Stimulated activated CD8-positive, alpha-beta memory T cell treated with anti-CD3 and anti-CD28 coated beads, Interleukin-7, amount 100 ng/mL, for 48 hours (primary cell): Measurements from ENCODE around the gene MAGOH.
"Not testable (repeated sequence)": the region's sequence is repeated elsewhere in the genome, so short reads cannot be mapped to it uniquely, and the experiment has no call there.

Source experiments
- DNase-seq, 2 donors: peaks; one replicate each; pipeline ENCODE4 v3.0.0-alpha.2; 2020; ENCODE audit warnings: low read depth in 1 of 2; ENCODE audit errors: extremely low read depth in 1 of 2

Gene MAGOH

DNA sequence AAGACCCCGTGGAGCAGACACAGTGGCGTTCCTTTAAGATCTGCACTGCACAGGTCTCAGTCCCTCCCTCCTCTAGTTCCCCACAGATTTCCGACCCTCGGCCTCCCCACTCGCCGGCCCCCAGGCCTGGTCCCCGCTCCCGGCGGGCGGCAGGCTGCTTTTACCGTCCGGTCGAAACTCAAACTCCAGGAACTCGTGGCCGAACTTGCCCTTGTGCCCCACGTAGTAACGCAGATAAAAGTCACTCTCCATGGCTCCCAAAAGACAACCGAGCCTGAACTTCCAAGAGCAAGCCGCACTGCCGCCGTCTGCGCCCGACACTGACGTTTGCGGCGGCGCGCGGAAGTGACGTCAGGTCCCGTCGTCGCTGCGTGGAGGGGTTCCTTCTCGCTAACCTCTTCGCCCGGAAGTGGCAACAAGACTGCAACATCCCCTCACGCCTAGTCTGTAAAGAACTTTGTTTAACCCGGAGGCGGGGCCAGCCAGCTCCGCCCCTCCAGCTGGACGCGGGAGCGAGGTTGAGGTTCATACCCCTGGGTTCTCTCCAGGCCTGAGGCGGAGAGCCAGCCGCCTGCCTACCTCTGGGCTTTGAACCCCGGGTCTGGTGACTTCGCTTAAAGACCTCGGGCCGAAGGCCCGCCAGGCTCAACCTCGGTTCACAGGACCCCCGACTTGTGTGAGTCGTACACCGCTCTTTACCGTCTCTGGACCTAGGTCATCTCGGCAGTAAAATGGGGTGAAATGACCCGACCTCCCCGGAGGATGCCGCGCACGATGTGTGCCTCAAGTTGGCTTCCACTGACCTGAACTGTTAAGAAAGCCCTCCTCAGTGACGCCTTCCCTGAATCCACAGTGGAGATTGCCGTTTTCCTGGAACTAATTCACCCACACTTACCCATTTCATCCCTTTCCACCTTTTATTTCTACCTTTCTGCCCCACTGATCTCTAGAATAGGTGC, at the start of gene MAGOH:
MAGOH (minus strand) TSS at position 322 of the 959 bp plus-strand sequence; CDS start at position 252, 70 bp downstream.
- DNase-seq = peak; percentile 89 to 93

DNA sequence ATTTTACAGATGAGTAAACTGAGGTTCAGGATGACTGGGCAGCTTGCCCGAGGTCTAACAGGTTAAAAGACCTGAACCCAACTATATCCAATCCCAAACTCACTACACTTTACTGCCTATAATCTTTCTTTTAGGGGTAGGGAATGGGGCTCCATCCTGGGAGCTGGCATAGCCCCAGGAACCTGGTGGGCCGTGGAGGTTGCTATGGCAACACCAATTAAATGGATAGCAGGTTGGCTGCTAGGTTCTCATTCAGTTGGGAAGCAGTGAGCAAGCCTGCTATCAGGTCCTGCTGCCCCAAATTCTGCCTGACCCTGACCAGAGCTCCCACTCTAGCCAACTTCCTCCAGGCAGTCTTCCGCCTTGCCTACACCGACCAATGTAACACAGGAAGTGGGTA, 48.6 kb upstream of the MAGOH start:
- no peak for DNase-seq

DNA sequence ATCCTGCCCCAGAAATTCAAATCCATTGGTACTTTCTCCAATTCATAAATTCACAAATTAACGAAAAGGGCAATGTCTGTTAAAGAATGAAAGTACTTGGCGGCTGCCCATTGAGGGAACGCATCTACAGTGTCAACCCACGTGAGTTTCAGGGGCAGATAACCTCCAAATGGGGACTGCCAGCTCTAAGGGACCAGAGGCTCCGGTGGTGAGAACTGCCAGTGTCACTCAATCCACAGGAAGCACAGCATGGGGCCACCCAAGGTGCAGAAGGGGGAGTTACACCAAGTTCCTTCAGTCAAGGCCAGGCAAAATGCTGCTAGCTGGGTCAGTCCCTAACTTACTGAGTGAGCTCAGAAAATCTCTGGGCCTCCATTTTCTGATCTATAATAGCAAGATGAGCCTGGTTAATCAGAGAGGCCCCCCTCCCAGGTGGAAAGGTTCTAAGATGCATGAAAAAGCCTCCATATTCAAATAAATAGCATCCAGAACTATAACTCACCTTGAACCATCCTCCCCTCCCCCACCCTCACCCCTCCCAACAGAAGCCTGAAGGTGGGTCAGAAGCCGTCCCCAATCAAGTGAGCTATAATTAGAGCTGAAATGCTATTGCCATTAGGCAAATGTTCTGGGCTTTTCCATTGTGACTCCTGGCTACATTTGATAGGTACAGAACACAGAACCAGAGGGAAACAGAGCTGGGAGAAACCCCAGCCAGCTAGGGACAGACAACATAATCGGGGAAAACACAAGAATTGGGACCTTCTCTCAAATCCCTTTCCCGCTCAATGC, 47.8 kb upstream of the MAGOH start:
- DNase-seq = no peak

DNA sequence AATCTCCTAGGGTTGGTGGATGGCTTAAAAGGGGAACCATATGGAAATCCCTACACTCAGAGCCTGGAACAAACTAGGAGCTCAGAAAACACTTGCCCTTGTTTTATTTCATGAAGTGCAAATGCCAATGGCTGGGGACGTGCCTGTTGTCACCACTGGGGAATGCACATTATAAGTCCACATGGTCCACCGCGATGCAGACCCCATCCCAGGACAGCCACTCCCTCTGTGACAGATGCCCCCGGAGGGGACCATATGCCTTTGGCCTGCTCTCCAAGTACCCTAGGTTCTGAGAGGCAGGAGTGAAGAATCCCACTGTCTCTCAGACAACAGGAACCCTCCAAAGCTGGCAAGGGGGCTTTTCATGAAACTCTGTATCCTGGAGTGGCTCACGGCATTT, 47.2 kb upstream of the MAGOH start:
- DNase-seq = no peak

DNA sequence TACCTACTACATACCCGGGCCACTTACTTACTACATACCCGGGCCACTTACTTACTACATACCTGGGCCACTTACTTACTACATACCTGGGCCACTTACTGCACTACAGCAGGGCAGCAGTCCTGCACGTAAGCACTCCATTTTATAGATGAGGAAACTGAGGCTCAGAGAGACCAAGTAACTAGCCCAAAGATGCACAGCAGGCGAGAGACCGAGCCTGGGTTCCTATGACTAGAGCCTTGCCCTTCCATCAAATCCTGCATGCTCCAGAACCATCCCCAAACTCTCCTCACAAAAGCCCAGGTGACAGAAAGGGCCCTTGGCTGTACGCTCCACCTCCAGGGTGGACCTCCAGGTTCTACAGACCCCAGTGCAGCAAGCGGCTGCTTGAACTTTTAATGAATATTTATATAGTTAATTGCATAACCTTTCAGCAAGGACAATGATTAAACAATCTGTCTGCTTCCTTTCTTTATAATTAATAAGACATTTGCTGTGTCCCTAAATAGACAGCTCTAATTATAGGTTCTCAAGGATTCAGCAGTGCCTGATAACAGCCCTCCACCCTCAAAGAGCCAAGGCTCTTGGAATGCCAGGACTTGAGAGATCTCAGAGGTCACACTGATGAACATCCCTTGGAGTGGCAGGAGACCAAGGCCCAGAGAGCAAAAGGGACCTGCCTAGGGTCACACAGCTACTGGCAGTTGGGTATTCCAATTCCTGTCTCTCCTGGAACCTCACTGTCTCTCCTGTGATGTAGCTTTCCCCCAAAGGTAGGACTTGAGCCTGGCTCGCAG, 46.1 kb upstream of the MAGOH start:
- DNase-seq = no peak

DNA sequence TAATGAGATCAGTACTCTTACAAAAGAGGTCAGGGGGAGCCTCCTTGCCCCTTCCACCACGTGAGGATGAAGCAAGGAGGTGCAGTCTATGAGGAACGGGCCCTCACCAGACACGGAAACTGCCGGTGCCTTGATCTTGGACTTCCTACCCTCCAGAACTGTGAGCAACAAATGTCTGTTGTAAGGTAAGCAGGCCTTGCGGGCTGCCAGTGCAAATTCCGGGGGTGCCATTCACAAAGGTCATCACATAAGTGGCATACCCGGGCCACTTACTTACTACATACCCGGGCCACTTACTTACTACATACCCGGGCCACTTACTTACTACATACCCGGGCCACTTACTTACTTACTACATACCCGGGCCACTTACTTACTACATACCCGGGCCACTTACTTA, 44.8 kb upstream of the MAGOH start:
- not testable (repeated sequence) for DNase-seq

DNA sequence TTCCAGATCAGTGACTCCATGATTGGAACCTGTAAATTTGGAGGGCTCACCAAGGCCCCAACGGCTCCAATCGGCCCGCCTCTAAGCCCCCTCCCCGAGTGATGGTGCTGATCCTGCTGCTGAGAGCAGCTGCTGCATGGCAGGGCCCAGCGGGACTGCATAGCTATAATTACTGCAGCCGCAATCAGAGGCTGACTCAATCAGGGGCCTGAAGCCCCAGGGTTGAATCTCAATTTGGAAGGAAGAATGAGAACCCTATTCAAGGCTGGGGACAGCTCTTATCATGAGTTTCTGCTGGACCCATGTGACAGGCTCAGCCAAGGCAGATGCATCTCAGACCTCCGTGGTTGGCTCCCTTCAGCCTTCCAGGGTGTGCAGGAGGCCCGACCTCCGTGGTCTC, 42.8 kb upstream of the MAGOH start:
- no peak for DNase-seq

DNA sequence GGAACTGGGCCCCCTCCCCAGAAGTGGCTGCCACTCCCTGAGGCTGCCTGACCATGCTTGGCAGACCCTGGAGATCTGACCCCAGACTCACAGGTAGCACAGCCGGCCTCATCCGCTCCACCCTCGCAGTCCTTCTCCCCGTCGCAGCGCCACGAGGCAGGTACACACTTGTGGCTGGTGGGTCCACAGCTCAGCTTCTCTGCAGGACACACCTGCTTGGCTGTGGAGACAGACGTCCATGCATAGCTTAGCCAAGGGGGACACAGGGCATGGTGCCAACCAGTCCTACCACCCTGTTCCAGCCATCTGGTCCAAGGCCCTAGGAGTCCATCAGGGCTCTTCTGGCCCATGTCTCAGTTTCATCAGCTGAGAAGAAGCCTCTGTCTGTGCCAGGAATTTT, 42.2 kb upstream of the MAGOH start:
- no peak for DNase-seq

DNA sequence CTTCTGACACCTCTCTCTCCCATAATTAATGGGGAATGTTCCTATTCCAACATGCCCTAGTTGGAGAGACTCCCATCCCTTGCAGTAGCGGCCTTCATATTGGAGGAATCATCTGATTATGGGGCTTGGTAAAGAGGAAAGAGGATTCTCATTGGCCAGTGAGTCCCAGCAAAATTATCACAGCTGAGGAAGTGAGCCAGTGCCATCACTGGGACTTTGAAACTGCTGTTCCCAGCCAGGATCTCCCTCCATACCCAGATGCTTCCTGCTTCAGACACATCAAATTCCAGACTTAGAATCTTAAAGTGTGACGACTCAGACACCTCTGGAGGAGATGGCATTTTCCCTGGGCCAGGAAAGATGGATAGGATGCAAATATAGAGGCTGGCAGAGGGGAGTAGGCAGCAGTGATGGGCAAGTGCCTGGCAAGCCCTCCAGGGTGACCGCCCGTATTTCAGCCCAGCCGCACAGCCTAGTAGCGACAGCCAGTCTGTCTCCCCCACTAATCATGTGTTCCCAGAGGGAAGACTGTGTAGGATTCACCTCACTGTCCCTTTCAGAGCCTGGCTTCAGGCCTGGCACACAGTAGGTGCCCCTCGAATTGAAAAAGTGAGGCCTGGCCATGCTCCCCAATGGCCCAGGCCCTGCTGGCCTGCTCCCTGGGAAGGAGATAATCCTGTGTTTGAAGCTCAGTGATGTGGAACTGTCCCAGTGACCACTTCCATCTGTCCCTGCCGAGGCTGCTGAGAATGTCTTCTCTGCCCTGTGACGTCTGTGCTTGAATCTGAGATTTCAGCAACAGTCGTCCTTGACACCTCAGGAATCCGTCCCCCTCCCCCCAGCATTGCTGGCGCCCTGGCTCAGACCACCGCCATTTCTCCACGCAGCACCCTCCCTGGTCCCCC, 41.2 kb upstream of the MAGOH start:
- DNase-seq = no peak

DNA sequence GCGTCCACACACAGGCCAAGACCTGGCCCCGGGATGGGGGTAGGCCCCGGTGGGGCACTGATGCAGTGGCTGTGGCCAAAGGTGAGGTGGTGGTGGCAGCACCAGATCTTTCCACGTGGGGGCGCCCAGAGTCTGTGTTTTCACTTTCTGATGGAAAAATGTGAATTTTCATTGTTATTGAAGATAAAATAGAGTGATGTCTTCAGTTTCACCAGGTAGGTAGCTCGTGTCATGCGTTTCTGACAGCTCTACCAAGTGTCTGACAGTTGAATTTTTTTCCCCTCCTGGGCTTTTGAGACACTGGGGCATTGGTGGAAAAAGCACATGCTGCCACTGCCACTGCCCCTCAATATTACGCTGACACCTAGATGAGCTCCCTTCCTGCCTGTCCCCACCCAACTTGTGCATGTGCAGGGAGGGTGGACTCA, 40.0 kb upstream of the MAGOH start:
- DNase-seq = peak; percentile 24 to 34

DNA sequence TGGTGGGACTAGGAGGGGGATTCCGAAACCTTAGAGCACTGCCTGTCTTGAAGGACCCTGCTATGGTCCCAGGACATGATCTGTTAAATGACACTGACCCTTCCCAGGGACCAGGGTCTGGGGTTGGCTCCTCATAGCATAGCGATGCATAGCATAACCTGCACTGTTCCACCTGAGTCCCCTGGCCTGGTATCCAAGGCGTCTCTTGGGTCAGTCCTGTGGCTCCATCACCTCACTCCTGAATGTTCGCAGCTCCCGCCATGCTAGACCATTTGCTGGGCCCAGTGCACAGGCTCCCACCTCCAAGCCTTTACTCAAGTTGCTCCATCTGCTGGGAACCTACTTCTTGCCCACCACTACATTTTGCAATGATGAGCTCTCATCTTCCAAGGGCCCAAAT, 39.0 kb upstream of the MAGOH start:
- no peak for DNase-seq

DNA sequence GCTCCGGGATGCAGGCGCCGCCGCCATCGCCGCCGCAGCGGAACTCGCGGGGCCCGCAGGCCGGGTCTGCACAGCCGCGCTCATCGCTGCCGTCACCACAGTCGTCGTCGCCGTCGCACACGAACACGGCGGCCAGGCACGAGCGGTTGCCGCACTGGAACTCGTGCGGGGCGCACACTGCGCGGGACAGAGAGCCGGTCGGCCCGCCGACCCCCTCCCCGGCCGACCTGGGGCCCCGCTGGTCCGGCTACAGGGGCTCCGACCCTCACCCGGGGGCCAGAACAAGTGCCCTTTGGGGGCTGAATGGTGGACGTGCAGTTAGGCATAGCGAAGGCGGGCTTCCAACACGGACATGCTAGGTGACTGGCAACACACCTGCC, 38.6 kb upstream of the MAGOH start:
- no peak for DNase-seq

DNA sequence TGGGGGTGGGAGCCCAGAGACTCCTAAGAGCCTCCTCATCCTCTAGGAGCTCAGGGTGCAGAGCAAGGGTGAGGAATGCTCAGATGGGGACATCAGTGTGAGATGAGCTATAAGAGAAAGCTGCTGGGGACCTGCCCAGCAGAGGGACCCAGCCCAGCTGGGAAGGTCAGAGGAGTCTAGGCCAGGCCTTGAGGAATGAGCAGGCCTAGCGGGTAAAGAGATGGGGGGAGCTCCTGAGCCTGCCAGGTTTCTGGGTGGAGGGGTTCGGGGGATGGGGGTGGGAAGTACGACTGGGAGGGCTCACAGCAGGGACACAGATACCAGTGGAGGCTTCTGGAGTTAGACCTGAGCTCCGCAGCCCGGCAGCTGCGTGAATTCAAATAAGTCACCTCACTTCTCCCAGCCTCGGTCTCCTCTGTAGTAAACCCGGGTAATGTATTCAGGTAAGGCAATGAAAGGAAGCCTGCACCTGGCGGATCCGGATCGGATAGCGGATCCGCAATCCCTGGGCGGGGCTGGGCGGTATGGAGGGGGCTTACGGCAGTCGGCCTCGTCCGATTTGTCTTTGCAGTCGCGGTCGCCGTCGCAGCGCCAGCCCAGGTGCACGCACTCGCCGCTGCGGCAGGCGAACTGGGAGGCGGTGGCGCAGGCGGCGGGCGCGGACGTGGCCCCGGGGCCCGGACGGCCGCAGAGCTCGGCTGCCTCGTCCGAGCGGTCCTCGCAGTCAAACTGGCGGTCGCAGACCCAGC, 38.0 kb upstream of the MAGOH start:
- DNase-seq = no peak

DNA sequence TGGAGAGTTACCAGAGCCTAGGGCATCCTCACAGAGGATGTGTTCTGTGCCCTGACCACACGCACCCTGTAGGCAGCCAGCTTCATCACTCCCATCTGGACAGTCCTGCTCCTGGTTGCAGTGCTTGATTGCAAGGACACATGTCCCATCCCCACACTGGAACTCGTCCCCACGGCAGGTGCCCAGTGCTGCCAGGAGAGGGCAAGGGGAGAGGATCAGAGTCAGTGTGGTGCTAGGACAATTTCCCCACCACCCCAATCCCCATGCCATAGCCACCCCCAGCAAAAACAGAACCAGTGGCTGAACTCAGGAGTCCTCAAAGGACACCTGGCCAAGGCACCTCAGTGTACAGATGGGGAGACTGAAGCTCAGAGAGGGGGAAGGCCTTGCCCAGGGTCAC, 37.2 kb upstream of the MAGOH start:
- DNase-seq = no peak

DNA sequence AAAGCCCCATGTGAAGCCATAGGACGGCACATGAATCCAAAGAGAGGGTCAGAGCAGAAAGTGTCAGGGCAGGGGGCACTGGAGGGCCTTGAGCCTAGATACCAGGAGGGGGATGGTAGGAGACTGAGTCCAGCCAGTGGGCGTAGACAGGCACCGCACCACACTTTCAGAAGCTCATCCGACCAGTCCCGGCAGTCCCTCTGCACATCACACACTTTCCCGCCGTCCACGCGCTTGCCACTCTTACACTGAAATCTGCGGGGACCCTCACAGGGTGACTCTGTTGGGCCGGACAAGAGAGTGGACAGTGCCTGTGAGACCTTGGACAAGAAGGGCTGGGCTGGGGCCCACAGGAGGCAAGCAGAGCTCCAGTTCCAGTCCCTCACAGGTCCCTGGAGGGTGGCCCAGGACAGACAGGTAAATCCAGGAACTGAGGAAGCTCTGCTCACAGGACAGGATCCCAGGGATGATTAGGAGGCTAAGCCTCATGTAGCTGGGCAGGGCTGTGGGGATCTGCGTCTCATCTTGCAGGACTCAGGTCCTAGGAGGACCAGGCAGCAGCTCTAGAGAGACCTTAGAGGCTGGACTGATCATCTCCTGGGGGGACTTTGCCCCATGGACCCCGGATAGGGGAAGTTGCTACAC, 36.3 kb upstream of the MAGOH start:
- no peak for DNase-seq

DNA sequence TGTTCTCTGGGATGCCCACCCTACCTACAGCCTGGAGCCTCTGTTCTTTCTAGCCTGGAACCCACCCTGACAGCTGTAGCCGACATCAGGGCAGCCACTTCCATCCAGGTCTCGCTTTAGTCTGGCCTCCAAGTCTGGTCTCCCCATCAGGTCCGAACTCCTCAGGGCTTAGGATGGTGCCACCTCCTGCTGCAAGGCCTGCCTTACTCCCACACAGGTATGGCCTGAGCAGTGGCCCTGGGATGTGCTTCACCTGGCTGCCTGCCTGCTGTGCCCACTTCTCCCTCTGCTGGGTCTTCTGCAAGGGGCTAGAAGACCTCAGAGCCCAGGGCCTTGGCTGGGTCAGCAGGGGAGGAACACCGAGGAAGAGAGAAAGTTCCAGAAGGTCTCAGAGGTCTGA, 35.7 kb upstream of the MAGOH start:
- DNase-seq = no peak

DNA sequence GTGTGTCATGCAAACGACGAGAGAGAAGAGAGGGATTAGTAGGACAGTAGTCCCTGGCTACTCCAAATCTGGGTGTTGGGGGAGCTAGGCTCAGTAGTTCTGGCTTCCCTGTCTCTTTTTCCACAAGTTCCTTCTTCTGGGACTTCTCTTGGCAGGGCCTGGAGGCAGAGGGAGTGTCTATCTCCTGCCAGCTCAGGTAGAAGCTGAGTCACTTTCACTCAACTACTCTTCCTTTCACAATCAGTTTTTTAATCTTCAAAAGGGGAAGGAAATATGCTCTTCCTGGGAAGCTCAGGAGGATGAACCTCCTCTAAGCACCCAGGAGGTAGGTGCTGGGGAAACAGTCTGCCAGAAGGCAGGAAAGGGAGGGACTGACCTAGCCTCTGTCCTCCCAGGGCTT, 35.2 kb upstream of the MAGOH start:
- no peak for DNase-seq

DNA sequence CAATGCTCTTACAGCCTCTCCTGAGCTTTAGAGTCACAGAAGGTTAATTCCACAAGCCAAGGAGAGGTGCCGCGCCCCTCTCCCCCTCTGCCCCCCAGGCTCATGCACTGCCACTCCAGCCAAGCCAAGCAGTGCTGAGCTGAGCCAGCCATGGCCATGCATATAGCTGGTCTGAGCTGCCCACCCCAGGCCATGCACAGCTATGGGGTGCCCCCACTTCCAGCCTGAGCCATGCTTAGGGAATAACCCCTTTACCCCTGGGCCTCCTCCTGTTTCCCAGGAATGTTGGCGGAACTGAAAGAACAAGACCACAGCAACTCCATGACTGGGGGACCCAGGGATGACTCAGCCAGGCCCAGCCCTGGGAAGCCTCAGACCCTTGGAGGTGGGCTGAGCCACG, 34.0 kb upstream of the MAGOH start:
- no peak for DNase-seq
